A673 (cell line): ENCODE data around the gene CUL9.

Experiments
- CTCF ChIP-seq: fragments of 300-800, 200-600 bp; sonication (generic); conservative IDR thresholded peaks from 2 replicates; pipeline ENCODE4 v1.5.1; 2017; ENCODE audit warnings: low read depth, mild to moderate bottlenecking, antibody characterized with exemption, low read length, moderate library complexity, mixed read lengths
- EZH2 ChIP-seq: fragments of 200-600 bp; sonication (generic); IDR thresholded peaks from 2 replicates; pipeline ENCODE4 v1.6.1; 2017; ENCODE audit warnings: borderline replicate concordance, low read depth, mild to moderate bottlenecking, mixed read lengths, antibody characterized with exemption, low read length; ENCODE audit not compliant: poor library complexity, severe bottlenecking

DNA sequence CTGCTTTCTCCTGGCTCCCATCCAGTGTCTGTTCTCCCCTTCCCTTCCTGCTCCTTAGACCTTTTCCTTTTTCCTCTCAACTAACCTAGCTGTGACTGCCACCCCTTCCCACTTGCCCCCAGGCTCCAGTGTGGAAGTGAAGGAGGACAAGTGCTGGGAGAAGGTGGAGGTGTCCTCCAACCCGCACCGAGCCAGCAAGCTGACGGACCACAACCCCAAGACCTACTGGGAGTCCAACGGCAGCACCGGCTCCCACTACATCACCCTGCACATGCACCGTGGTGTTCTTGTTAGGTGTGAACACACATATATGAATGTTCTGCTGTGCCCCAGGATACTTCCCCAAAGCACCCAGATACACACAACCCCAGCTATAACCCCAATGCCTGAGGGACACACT, 18.5 kb downstream of the CUL9 start:
- no peak for TF ChIP-seq CTCF
- no peak for TF ChIP-seq EZH2
